ENCODE data around the gene FAM168A. TPM values are rescaled to one million over a fixed set of nuclear protein-coding genes. Genes with fewer than 3 reads are reported as not detected.

The FAM168A gene
- total and polyA plus RNA-seq, 10 of the 15 experiments (the other 5 are each of a cell fraction or from before 2014, with no cell fraction given) = 1.7 to 20.0 (median 10.0) TPM

GRCh38 chr11:73586791-73587190 lies 11.1 kb downstream of the FAM168A start:
- in situ Hi-C loops (cut with MboI) (no loop called here), intact Hi-C loops (cut with micrococcal nuclease; ENCODE audit: unreplicated experiment) (no loop called here)
- Histone ChIP-seq H3K79me2 (ENCODE audit: control insufficient read depth, insufficient read depth, low read length) (peaks cover 17% of the 10 kb centered on the region), H3K4me2 (ENCODE audit: control insufficient read depth, insufficient read depth) (no peak overlapping the region), H3K27me3 (replicated peaks in 1 of 2; ENCODE audit: control insufficient read depth in 2 of 2, insufficient read depth in 2 of 2, low read length in 1 of 2) (no peaks in the 10 kb centered on the region), H3K9ac (ENCODE audit: control insufficient read depth, insufficient read depth, low read length) (no peak overlapping the region), H3K4me1 (ENCODE audit: control insufficient read depth, insufficient read depth, low read length) (no peaks in the 10 kb centered on the region), H3K4me3 (no peak overlapping the region), H4K20me1 (ENCODE audit: control insufficient read depth, insufficient read depth) (no peaks in the 10 kb centered on the region), H3K27ac (ENCODE audit: control insufficient read depth, insufficient read depth) (no peak overlapping the region), H2AFZ (ENCODE audit: control insufficient read depth, low read depth, low read length) (no peak overlapping the region), H3K9me3 (replicated peaks; ENCODE audit: control insufficient read depth, insufficient read depth, low read length) (no peaks in the 10 kb centered on the region; the same call in 2 of the 3 replicates), H3K36me3 (ENCODE audit: control insufficient read depth in 2 of 2, insufficient read depth in 2 of 2, low read length in 1 of 2) (no peaks in the 10 kb centered on the region)
- DNase-seq (ENCODE audit: low read depth, low spot score) = no peak
- ChIA-PET POLR2A (no interaction called here), CTCF (interaction anchor here (0.7 kb wide), 1 partner anchor 190 kb away, joined by 3 read pairs; no protein-coding TSS in a partner anchor), SMC1A (ENCODE audit: uncharacterized antibody, unreplicated experiment) (interaction anchor here (0.6 kb wide), 1 partner anchor 107 kb away, joined by 3 read pairs; no protein-coding TSS in a partner anchor), RAD21 (ENCODE audit: unreplicated experiment) (no interaction called here)
- ATAC-seq = no peak
- BruUV-seq (replicated peaks) = no TSS peak
- no peak for TF ChIP-seq EZH2 (IDR thresholded peaks at IDR 0.05; ENCODE audit: borderline replicate concordance, control insufficient read depth, low read depth, low read length)
- TF ChIP-seq NFIC (IDR thresholded peaks at IDR 0.05; ENCODE audit: low read depth, low read length) = no peak
- no peak for TF ChIP-seq NFYA (IDR thresholded peaks at IDR 0.05; ENCODE audit: borderline replicate concordance, low read depth, low read length)
- TF ChIP-seq ZNF24 (IDR thresholded peaks at IDR 0.05) = no peak
- no peak for TF ChIP-seq TCF7 (IDR thresholded peaks at IDR 0.05; ENCODE audit: borderline replicate concordance)
- no peak for TF ChIP-seq POLR2AphosphoS2 (IDR thresholded peaks at IDR 0.05; ENCODE audit: low read depth, low read length)
- no peak for TF ChIP-seq TCF12 (IDR thresholded peaks at IDR 0.05; ENCODE audit: low read depth, low read length)
- TF ChIP-seq CHD4 (IDR thresholded peaks at IDR 0.05) = no peak
- no peak for TF ChIP-seq IRF4 (IDR thresholded peaks at IDR 0.05; ENCODE audit: low read depth, low read length)
- 100% methylated on average over 1 of the region's 1 CpG for WGBS (ENCODE audit: insufficient coverage, insufficient replicate concordance, low lambda C conversion rate, missing lambda C conversion rate)
- FAIRE-seq = no peak
